Smooth muscle cell (in vitro differentiated cells): ENCODE measurements around the gene OR5L2. TPM values are rescaled to one million over a fixed set of nuclear protein-coding genes. Genes with fewer than 3 reads are reported as not detected.

ENCODE experiments used
- DNase-seq: peaks from one replicate; lab custom pipeline; 2025; ENCODE audit not compliant: unreplicated experiment; lab: John Stamatoyannopoulos, UW
- H2AFZ ChIP-seq: fragments of 200-600 bp; sonication (generic); 2 replicates; pipeline ENCODE4 v1.6.0; 2016; ENCODE audit warnings: antibody characterized with exemption, low read depth, mild to moderate bottlenecking
- H3F3A ChIP-seq: fragments of 200-600 bp; sonication (generic); 2 replicates; pipeline ENCODE4 v1.6.0; 2017; ENCODE audit warnings: antibody characterized with exemption, low read depth
- H3K27ac ChIP-seq: fragments of 200-600 bp; sonication (generic); 2 replicates; pipeline ENCODE4 v1.5.1; 2016; ENCODE audit warnings: low read depth, mild to moderate bottlenecking
- H3K27me3 ChIP-seq: fragments of 200-600 bp; sonication (generic); 2 replicates; pipeline ENCODE4 v1.6.1; 2016; ENCODE audit warnings: low read depth, mild to moderate bottlenecking
- H3K36me3 ChIP-seq: fragments of 200-600 bp; sonication (generic); 2 replicates; pipeline ENCODE4 v1.5.1; 2016; ENCODE audit warnings: low read depth
- H3K4me1 ChIP-seq: fragments of 200-600 bp; sonication (generic); 2 replicates; pipeline ENCODE4 v1.5.1; 2016; ENCODE audit warnings: low read depth
- H3K4me2 ChIP-seq: fragments of 200-600 bp; sonication (generic); 2 replicates; pipeline ENCODE4 v1.6.0; 2016; ENCODE audit warnings: mild to moderate bottlenecking
- H3K4me3 ChIP-seq: fragments of 200-600 bp; sonication (generic); 2 replicates; pipeline ENCODE4 v1.5.1; 2016; ENCODE audit warnings: mild to moderate bottlenecking
- H3K79me2 ChIP-seq: fragments of 200-600 bp; sonication (generic); 2 replicates; pipeline ENCODE4 v1.6.0; 2016; ENCODE audit warnings: low read depth, mild to moderate bottlenecking
- H3K9ac ChIP-seq: fragments of 200-600 bp; sonication (generic); 2 replicates; pipeline ENCODE4 v1.6.0; 2016; ENCODE audit warnings: low read depth
- H3K9me3 ChIP-seq: fragments of 200-600 bp; sonication (generic); replicated peaks from 2 replicates; pipeline ENCODE4 v1.5.1; 2016; ENCODE audit warnings: low read depth
- H4K20me1 ChIP-seq: fragments of 200-600 bp; sonication (generic); 2 replicates; pipeline ENCODE4 v1.6.0; 2016; ENCODE audit warnings: low read depth
- CTCF ChIP-seq: fragments of 200-600 bp; sonication (generic); IDR thresholded peaks from 2 replicates; pipeline ENCODE4 v1.5.1; 2017; ENCODE audit warnings: borderline replicate concordance, mild to moderate bottlenecking, antibody characterized with exemption; ENCODE audit not compliant: insufficient read depth, poor library complexity, severe bottlenecking
- WGBS: methylation state at CpG from one replicate; pipeline ENCODE4 v1.1.7; 2016; ENCODE audit warnings: low lambda C conversion rate; 5-methylcytosine and 5-hydroxymethylcytosine counted together
- polyA plus RNA-seq: library from polyadenylated mRNA; unstranded; fragments of >200 nt; fragmentation: Nextera tagmentation; extraction: Ambion mirVana; gene quantifications from 2 replicates; pipeline ENCODE4 v1.2.1, GENCODE V29; 2016
- total RNA-seq: library from RNA; depleted of rRNA; stranded (reverse); fragments of >200 nt; gene quantifications from 2 replicates; pipeline ENCODE4 v1.2.3, GENCODE V29; 2014

Gene OR5L2
- total and polyA plus RNA-seq, 2 experiments from 2014 or later, result not detected

GRCh38 chr11:55806248-55806647 lies 20.8 kb upstream of the OR5L2 start:
- Histone ChIP-seq H4K20me1 (no peaks in the 10 kb centered on the region), H3K27me3 (no peaks in the 10 kb centered on the region), H3K4me2 (no peak overlapping the region), H3K4me3 (no peak overlapping the region), H3F3A (no peaks in the 10 kb centered on the region), H3K9me3 (peaks cover 4% of the 10 kb centered on the region), H3K4me1 (no peaks in the 10 kb centered on the region), H3K9ac (no peak overlapping the region), H3K79me2 (no peaks in the 10 kb centered on the region), H3K36me3 (no peaks in the 10 kb centered on the region), H3K27ac (no peak overlapping the region), H2AFZ (no peak overlapping the region)
- 67% methylated on average over 1 of the region's 1 CpG for WGBS
- TF ChIP-seq CTCF, result no peak
- no peak for DNase-seq

DNA sequence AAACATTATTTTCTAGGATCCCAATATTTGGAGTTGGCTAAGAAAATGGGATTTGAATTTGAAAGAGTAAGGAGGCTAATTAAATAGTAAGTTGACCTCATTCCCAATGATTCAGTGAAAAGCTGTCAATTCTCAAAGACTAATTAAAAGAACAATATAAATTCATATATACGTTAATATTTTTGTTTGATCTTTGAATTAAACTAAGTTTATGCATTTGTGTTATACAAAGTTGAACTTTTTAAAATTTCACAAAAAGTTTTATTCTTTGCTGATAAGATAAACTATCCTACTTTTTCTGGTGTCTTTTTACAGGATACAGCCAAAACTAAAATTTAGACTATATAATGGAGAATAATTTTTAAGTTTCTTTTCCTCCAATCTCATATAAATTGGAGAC lies 16.0 kb upstream of the OR5L2 start, which contains the start of gene OR5L1:
OR5L1 (plus strand) TSS at position 301 of the 400 bp plus-strand sequence. CDS start 100 bp downstream, outside the sequence.
- no peaks in the 10 kb centered on the region for H3K79me2 ChIP-seq
- H3K4me3 ChIP-seq, result no peak within 1 kb of the TSS
- H3K9ac ChIP-seq, result no peak within 1 kb of the TSS
- no peak within 1 kb of the TSS for H3K27ac ChIP-seq
- H2AFZ ChIP-seq, result no peak within 1 kb of the TSS
- no peaks in the 10 kb centered on the region for H3F3A ChIP-seq
- H3K4me1 ChIP-seq, result no peaks in the 10 kb centered on the region
- H3K4me2 ChIP-seq, result no peak within 1 kb of the TSS
- H4K20me1 ChIP-seq, result no peaks in the 10 kb centered on the region
- no peak for DNase-seq
- WGBS, result 63% methylated on average over 1 of the region's 1 CpG
- H3K27me3 ChIP-seq, result no peaks in the 10 kb centered on the region
- no peak for TF ChIP-seq CTCF
- H3K36me3 ChIP-seq, result no peaks in the 10 kb centered on the region
- H3K9me3 ChIP-seq, result peaks cover 5% of the 10 kb centered on the region

GRCh38 chr11:55819330-55819729 lies 7.7 kb upstream of the OR5L2 start, which contains the start of gene OR5D18:
Gene OR5D18, plus strand, starts transcription at chr11:55819630. Its CDS starts 0 bp downstream, at chr11:55819630.
- 71% methylated on average over 5 of the region's 5 CpGs for WGBS
- Histone ChIP-seq H3K4me1 (no peaks in the 10 kb centered on the region), H3K9ac (no peak within 1 kb of the TSS), H3K4me3 (no peak within 1 kb of the TSS), H4K20me1 (no peaks in the 10 kb centered on the region), H3K27me3 (no peaks in the 10 kb centered on the region), H2AFZ (no peak within 1 kb of the TSS), H3K9me3 (peaks cover 15% of the 10 kb centered on the region), H3F3A (no peaks in the 10 kb centered on the region), H3K4me2 (no peak within 1 kb of the TSS), H3K27ac (no peak within 1 kb of the TSS), H3K36me3 (no peaks in the 10 kb centered on the region), H3K79me2 (no peaks in the 10 kb centered on the region)
- TF ChIP-seq CTCF, result no peak
- DNase-seq, result no peak

GRCh38 chr11:55838452-55838851 lies 11.4 kb downstream of the OR5L2 start, which contains the start of gene OR5D16:
Gene OR5D16, plus strand, starts transcription at chr11:55838752. Its CDS starts 0 bp downstream, at chr11:55838752.
- no peak for TF ChIP-seq CTCF
- no peaks in the 10 kb centered on the region for H3K27me3 ChIP-seq
- no peaks in the 10 kb centered on the region for H4K20me1 ChIP-seq
- no peak for DNase-seq
- H3K27ac ChIP-seq, result no peak within 1 kb of the TSS
- H2AFZ ChIP-seq, result no peak within 1 kb of the TSS
- no peak within 1 kb of the TSS for H3K9ac ChIP-seq
- WGBS, result 46% methylated on average over 3 of the region's 3 CpGs
- H3F3A ChIP-seq, result no peaks in the 10 kb centered on the region
- no peak within 1 kb of the TSS for H3K4me3 ChIP-seq
- H3K79me2 ChIP-seq, result no peaks in the 10 kb centered on the region
- H3K36me3 ChIP-seq, result no peaks in the 10 kb centered on the region
- no peaks in the 10 kb centered on the region for H3K4me1 ChIP-seq
- H3K4me2 ChIP-seq, result no peak within 1 kb of the TSS
- H3K9me3 ChIP-seq, result peaks cover 5% of the 10 kb centered on the region
